ENCODE results near the gene DGKH.

The DGKH gene

GRCh38 chr13:42239644-42240043 lies 191.2 kb downstream of the DGKH start:
- no peak for DNase-seq

DNA sequence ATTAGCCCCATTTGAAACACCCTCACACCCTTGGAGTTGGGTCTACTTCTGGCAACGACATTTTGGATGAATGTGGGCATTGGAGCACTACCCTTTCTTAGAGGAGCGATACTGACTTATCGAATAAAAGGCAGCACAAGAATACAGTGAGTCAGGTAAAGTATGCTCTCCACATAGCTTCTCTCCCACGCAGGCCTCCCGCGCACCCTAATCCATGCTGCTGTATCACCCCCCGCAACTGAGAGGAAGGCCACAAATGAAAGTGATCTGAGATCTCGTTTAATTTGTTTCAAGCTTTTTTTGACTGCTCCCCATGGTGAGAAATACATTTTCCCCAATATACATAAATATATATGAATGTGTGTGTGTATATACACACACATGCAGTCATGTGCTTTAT lies 198.1 kb downstream of the DGKH start:
- no peak for DNase-seq

DNA sequence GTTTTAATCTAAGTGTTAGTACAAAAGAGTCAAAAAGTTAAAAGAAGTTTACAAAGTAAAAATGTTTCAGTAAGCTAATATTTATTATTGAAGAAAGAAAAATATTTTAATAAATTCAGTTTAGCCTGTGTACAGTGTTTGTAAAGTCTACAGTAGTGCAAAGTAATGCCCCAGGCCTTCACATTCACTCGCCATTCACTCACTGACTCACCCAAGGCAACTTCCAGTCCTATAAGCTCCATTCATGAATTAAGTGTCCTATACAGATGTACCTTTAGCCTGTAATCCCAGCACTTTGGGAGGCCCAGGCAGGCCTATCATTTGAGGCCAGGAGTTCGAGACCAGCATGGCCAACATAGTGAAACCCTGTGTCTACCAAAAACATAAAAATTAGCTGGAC lies 199.4 kb downstream of the DGKH start:
- DNase-seq: no peak

DNA sequence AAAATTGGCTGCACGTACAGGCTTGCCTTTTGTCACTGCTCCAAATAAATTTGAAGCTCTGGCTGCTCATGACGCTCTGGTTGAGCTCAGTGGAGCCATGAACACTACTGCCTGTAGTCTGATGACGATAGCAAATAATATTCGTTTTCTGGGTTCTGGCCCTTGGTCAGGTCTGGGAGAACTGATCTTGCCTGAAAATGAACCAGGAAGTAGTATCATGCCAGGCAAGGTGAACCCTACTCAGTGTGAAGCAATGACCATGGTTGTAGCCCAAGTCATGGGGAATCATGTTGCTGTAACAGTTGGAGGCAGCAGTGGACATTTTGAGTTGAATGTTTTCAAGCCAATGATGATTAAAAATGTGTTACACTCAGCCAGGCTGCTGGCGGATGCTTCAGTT lies 207.4 kb downstream of the DGKH start:
- DNase-seq: no peak

DNA sequence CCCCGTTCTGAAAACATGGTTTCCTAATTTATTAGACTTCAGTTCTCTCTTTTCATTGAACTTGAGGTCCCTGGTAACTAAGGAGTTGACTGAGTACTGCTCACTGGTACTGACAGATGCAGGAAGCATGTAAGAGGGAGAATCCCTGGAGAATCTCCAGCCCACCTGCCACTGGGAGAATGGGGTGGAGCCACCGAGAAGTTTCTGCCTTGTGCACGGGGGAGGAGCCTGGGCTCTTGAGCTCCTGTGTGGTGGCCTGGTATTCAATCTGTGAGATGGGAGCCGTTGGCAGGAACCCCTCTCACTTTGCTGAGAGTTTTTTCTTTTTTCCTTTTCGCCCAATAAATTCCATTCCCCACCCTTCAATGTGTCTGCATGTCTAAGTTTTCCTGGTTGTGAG lies 210.3 kb downstream of the DGKH start:
- no peak for DNase-seq

DNA sequence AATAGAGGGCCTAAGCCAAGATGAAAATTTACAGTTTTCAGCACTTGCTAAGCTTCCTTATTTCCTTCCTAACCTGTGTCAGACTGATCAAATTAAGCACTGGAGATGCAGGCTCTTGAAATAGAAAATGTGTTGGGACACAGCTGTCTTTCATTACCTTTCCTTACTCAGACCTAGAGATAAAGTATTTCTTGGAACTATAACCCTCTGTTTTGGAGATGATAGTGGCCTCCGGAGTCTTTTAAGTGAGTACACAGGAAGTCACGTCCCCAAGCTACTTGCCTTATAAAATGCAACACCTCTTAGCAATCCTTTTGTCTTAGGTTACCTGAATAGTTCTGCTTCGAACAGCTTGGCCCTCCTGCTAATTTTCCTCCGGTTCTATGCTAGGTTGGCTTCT lies 211.1 kb downstream of the DGKH start:
- no peak for DNase-seq

- DNase-seq: no peak
Measured at GRCh38 chr13:42260903-42261654, 212.6 kb downstream of the DGKH start.

DNA sequence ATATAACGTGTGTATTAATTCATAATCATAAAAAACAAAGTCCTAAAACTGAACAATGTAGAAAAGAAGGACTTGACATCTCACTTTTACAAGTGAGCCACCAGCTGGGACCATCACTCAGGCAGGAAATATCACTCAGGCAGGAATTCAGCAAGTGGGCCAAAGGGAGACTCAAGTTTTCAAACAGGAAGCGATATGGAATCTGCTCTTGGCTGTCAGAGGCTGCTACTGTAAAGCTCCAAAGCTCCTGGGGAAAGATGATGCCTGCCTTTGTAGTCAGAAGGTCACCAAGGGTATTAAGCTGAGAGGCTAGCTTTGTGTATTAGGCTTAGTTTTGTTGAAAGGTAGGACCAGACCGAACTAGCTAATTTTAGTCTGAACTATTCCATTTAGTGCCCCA lies 218.0 kb downstream of the DGKH start:
- DNase-seq: no peak

DNA sequence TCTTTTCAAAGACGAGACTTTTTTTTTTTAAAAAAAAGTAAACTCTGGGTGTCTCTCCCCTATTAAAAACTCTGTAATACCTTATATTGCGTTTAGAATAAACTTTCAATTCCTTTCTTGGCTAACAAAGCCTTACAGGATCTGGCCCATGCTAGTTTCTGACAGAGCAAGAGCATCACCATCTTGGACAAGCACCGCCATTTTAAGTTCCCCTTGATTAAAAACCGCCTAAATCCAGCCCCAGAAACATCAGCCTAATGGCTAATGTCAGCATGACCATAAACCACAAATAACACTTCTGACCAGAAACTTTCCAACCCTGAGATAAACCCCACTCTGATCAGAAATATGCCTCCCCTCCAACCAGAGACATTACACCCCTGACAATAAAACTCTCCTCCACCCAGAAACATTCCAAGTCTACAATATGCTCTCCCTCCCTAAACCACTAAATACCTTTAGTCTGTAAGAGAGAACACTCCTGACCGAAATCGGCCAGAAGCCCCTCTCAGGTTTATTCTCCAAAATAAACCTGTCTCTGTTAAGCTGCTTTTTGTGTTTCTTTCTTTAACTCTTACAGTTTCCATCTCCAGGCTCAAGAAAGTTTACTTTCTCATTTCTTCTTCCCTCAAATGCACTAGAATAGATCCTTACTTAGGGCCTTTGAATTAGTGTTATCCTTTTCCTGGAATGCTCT lies 221.9 kb downstream of the DGKH start:
- no peak for DNase-seq

DNA sequence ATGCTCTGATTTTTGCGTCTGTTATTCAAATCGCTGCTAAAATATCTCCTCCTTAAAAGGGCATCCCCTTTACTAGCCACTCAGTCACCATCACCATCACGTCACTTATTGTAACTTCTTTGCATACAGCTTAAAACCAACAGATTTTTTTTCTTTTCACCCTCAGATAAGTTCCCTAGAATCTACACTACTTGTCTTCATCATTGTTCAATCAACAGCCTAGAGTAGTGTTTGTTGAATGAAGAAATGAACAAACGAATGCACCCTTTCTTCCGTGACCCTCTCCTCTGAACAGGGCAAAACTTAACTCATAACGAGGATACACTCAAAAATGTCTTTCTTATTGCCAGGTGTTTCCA lies 222.4 kb downstream of the DGKH start:
- no peak for DNase-seq

- peak; percentile 92 for DNase-seq
Measured at GRCh38 chr13:42271337-42272114, 223.1 kb downstream of the DGKH start.

DNA sequence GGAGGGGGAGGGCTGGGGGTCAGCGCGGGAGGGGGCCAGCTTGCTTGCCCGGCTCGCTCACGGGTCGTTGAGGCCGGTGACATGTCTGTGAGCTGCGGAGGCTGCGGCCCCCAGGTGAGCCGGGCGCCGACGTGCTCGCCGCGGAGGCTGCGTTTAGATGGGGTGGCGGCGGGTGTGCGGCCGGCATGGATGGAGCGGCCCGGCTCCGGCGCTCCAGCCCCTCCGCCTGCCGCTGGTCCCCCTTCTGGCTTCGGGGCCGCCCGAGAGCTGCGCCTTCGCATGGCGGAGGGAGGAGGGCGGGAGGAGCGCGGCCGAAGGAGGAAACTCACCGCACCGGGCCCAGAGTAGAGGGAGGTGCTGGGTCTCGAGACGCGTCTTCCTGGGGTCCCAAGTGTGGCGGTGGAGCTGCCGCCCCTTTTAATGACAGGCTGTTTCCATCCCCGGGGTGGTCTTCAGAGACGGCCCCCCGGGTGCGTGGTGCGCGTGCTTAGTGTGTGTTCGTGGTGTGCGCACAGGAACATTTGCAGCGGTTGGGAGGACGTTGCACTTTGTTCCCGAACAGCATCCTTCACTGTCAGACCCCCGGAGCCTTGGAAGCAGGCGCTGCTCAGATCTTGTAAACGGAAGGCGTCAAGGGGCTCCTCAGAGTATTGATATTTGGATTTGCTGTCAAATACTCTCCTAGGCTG lies 223.8 kb downstream of the DGKH start, which contains the start of gene AKAP11:
Gene AKAP11, plus strand, starts transcription at position 38 of the 689 bp plus-strand sequence. CDS start 14,197 bp downstream, outside the sequence.
- no peak for DNase-seq

GRCh38 chr13:42272804-42273175 lies 224.3 kb downstream of the DGKH start:
- DNase-seq: no peak

GRCh38 chr13:42274386-42275097 lies 226.1 kb downstream of the DGKH start:
- DNase-seq: no peak

- DNase-seq: no peak
Measured at GRCh38 chr13:42275098-42275471, 226.6 kb downstream of the DGKH start.

DNA sequence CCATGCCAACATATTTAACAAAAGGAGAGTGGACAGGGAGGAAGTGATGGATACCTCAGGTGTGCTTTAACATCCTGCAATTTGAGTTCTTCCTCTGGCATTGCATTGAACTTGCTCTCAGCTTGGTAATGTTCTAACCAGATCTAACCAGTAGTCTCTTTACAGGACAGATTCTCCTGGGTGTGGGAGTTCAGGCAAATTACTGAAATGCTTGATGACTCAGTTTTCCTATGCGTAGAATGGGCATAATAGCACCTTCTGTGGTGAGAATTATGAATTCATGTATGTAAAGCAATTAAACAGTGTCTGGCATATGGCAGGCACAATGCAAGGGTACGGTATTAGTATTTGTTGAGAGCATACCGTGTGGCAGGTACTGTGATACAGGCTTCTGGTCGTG lies 227.1 kb downstream of the DGKH start:
- DNase-seq: no peak

GRCh38 chr13:42276683-42277082 lies 228.2 kb downstream of the DGKH start:
- DNase-seq: no peak

DNA sequence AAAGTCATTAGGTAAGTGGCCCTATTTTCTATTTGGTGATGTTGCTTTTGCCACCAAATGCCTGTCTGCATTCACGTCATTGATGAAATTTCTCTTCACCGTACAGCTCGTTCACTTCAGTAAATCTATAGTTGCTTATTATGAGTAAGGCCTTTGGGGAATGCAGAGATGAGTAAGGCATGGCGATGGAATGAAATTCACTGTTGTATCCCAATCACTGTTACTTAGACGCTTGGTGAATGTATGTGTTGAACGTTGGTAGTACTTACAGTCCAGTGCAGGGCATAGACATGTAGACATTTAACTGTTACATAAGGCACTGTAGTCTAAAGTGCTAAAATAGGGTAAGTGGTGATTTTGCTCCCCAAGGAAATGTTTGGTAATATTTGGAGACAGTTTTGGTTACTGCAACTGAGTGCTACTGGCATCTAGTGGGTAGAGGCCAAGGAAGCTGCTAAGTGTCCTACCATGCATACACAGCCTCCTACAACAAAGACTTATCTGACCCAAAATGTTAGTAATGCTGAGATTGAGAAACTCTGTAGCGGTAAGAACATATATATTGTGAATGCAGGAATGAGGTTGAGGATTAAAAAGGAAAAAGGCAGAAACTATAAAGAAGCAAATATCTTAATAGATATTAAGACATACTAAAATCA lies 229.3 kb downstream of the DGKH start:
- DNase-seq: no peak

- no peak for DNase-seq
Measured at GRCh38 chr13:42279080-42279479, 230.6 kb downstream of the DGKH start.

GRCh38 chr13:42279986-42280385 lies 231.5 kb downstream of the DGKH start:
- no peak for DNase-seq

DNA sequence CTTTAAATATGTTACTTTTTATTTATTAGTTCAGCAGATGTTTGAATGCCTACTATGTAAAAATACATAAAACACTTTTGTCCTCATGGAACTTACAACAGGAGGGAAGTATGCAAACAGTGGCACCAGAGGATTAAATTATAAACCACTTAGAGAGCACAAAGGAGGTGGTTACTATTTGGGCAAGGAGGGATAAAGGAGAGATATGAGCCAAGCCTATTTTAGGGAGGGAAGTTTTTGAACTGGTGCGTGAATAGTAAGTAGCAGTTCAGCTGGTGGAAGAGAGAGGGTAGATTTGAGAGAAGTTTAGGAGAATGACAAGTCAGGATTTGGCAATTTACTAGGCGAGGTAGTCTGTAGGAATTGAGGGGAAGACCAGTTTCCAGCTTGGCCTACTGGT lies 232.1 kb downstream of the DGKH start:
- no peak for DNase-seq

- no peak for DNase-seq
Measured at GRCh38 chr13:42283574-42283973, 235.1 kb downstream of the DGKH start.

All from activated T-cell treated with anti-CD3 and anti-CD28 coated beads, Interleukin-2, amount 50 U/mL, for 1 hour (primary cell).